ENCODE measurements around the gene EFNA5. TPM values are rescaled to one million over a fixed set of nuclear protein-coding genes. Genes with fewer than 3 reads are reported as not detected.

The EFNA5 gene
- total RNA-seq, 1 experiment from 2014 or later, result 0.22 TPM

DNA sequence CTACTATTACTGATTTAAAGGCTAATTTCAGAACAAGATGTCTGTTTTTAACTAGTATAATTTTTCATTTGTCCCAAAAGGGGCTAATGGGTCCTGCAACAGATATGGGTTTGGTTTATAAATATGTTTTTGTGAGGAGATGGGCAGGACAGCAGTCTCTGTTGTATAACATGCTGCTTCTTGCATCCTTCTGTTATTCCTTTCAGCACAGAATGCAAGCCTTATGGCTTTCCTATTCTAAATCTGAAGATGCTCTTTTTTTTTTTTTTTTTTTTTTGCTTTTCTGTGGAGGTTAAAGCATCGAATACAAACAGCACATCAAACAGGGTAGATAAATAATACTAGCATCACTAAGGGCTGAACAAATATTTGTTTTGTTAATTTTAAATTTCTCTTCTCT is 235.7 kb downstream of the EFNA5 start:
- H3K4me1 ChIP-seq (ENCODE audit: control insufficient read depth in 1 of 2, insufficient read depth in 2 of 2, low read length in 2 of 2), result peaks cover 0 to 7% of the 10 kb centered on the region in 2 experiments; a peak in 1 of 4 replicates
- no peaks in the 10 kb centered on the region for H3K36me3 ChIP-seq (ENCODE audit: control insufficient read depth in 1 of 2, insufficient read depth in 2 of 2, low read length in 2 of 2)
- H3K9me3 ChIP-seq (ENCODE audit: control insufficient read depth in 1 of 2, insufficient read depth in 1 of 2, low read depth in 1 of 2, low read length in 2 of 2), result no peaks in the 10 kb centered on the region
- H3K9me2 ChIP-seq (ENCODE audit: insufficient read depth), result no peaks in the 10 kb centered on the region
- H4K20me1 ChIP-seq (ENCODE audit: insufficient read depth), result no peaks in the 10 kb centered on the region
- POLR2A ChIA-PET, result no interaction called here
- intact Hi-C loops (cut with micrococcal nuclease), result no loop called here
- no peaks in the 10 kb centered on the region for H3K79me2 ChIP-seq (ENCODE audit: insufficient read depth, low read length)
- H3K4me3 ChIP-seq (replicated peaks in 1 of 2; ENCODE audit: low read depth in 1 of 2, low read length in 2 of 2), result no peak overlapping the region
- H3K4me2 ChIP-seq (ENCODE audit: low read length), result no peak overlapping the region
- CTCF ChIA-PET, result interaction anchor here (0.7 kb wide), 1 partner anchor 187 kb away, joined by 3 read pairs; no protein-coding TSS in a partner anchor
- no peak overlapping the region for H3K9ac ChIP-seq (ENCODE audit: low read length)
- TF ChIP-seq JUND (IDR thresholded peaks at IDR 0.05) (no peak), FOSL1 (IDR thresholded peaks at IDR 0.05; ENCODE audit: low read depth) (no peak), CEBPB (IDR thresholded peaks at IDR 0.05; ENCODE audit: low read depth) (no peak), EZH2phosphoT487 (IDR thresholded peaks at IDR 0.05; ENCODE audit: borderline replicate concordance) (no peak), EZH2 (IDR thresholded peaks at IDR 0.05) (no peak), POLR2A (IDR thresholded peaks at IDR 0.05; ENCODE audit: borderline replicate concordance, extremely low read depth, insufficient read depth, insufficient read length) (no peak), YY1 (IDR thresholded peaks at IDR 0.05; ENCODE audit: extremely low read depth, insufficient replicate concordance, low read depth, low read length) (no peak), POLR2AphosphoS5 (IDR thresholded peaks at IDR 0.05; ENCODE audit: low read depth, low read length) (no peak), SP1 (IDR thresholded peaks at IDR 0.05; ENCODE audit: low read depth) (no peak), ZNF274 (IDR thresholded peaks at IDR 0.05; ENCODE audit: low read depth, low read length) (no peak), EGR1 (IDR thresholded peaks at IDR 0.05; ENCODE audit: low read depth) (no peak), TCF7L2 (IDR thresholded peaks at IDR 0.05; ENCODE audit: borderline replicate concordance, extremely low read depth, insufficient read depth, insufficient read length) (no peak), CBX3 (IDR thresholded peaks at IDR 0.05; ENCODE audit: low read depth) (no peak), ZFX (IDR thresholded peaks at IDR 0.05) (no peak), RAD21 (IDR thresholded peaks at IDR 0.05; ENCODE audit: low read depth) (no peak)
- TF ChIP-seq, protein P1, sequence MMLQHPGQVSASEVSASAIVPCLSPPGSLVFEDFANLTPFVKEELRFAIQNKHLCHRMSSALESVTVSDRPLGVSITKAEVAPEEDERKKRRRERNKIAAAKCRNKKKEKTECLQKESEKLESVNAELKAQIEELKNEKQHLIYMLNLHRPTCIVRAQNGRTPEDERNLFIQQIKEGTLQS (IDR thresholded peaks at IDR 0.05), result no peak
- TF ChIP-seq, protein P2, sequence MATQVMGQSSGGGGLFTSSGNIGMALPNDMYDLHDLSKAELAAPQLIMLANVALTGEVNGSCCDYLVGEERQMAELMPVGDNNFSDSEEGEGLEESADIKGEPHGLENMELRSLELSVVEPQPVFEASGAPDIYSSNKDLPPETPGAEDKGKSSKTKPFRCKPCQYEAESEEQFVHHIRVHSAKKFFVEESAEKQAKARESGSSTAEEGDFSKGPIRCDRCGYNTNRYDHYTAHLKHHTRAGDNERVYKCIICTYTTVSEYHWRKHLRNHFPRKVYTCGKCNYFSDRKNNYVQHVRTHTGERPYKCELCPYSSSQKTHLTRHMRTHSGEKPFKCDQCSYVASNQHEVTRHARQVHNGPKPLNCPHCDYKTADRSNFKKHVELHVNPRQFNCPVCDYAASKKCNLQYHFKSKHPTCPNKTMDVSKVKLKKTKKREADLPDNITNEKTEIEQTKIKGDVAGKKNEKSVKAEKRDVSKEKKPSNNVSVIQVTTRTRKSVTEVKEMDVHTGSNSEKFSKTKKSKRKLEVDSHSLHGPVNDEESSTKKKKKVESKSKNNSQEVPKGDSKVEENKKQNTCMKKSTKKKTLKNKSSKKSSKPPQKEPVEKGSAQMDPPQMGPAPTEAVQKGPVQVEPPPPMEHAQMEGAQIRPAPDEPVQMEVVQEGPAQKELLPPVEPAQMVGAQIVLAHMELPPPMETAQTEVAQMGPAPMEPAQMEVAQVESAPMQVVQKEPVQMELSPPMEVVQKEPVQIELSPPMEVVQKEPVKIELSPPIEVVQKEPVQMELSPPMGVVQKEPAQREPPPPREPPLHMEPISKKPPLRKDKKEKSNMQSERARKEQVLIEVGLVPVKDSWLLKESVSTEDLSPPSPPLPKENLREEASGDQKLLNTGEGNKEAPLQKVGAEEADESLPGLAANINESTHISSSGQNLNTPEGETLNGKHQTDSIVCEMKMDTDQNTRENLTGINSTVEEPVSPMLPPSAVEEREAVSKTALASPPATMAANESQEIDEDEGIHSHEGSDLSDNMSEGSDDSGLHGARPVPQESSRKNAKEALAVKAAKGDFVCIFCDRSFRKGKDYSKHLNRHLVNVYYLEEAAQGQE (IDR thresholded peaks at IDR 0.05; ENCODE audit: low read depth), result no peak
- TF ChIP-seq, protein P3, sequence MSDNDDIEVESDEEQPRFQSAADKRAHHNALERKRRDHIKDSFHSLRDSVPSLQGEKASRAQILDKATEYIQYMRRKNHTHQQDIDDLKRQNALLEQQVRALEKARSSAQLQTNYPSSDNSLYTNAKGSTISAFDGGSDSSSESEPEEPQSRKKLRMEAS (IDR thresholded peaks at IDR 0.05), result no peak
- TF ChIP-seq, protein P4, sequence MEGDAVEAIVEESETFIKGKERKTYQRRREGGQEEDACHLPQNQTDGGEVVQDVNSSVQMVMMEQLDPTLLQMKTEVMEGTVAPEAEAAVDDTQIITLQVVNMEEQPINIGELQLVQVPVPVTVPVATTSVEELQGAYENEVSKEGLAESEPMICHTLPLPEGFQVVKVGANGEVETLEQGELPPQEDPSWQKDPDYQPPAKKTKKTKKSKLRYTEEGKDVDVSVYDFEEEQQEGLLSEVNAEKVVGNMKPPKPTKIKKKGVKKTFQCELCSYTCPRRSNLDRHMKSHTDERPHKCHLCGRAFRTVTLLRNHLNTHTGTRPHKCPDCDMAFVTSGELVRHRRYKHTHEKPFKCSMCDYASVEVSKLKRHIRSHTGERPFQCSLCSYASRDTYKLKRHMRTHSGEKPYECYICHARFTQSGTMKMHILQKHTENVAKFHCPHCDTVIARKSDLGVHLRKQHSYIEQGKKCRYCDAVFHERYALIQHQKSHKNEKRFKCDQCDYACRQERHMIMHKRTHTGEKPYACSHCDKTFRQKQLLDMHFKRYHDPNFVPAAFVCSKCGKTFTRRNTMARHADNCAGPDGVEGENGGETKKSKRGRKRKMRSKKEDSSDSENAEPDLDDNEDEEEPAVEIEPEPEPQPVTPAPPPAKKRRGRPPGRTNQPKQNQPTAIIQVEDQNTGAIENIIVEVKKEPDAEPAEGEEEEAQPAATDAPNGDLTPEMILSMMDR (IDR thresholded peaks at IDR 0.05 in 2 of 3, conservative IDR thresholded peaks at IDR 0.05 in 1 of 3; ENCODE audit: borderline replicate concordance in 1 of 3, insufficient read depth in 1 of 3, low read depth in 2 of 3, low read length in 2 of 3), result no peak
- TF ChIP-seq, protein P5, sequence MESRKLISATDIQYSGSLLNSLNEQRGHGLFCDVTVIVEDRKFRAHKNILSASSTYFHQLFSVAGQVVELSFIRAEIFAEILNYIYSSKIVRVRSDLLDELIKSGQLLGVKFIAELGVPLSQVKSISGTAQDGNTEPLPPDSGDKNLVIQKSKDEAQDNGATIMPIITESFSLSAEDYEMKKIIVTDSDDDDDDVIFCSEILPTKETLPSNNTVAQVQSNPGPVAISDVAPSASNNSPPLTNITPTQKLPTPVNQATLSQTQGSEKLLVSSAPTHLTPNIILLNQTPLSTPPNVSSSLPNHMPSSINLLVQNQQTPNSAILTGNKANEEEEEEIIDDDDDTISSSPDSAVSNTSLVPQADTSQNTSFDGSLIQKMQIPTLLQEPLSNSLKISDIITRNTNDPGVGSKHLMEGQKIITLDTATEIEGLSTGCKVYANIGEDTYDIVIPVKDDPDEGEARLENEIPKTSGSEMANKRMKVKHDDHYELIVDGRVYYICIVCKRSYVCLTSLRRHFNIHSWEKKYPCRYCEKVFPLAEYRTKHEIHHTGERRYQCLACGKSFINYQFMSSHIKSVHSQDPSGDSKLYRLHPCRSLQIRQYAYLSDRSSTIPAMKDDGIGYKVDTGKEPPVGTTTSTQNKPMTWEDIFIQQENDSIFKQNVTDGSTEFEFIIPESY (IDR thresholded peaks at IDR 0.05; ENCODE audit: extremely low read depth, insufficient replicate concordance, low read length), result no peak
- no peak overlapping the region for H3K27ac ChIP-seq (ENCODE audit: low read depth, low read length)
- RAD21 ChIA-PET (ENCODE audit: low non-redundant PET in 1 of 2, low total read pairs in 2 of 2, uncharacterized antibody in 2 of 2, unreplicated experiment in 2 of 2), result interaction anchor here in 1 of 2 experiments (0.7 kb wide), 1 partner anchor 66 kb away, joined by 4 read pairs; no protein-coding TSS in a partner anchor
- no peak overlapping the region for H2AFZ ChIP-seq (ENCODE audit: low read depth, low read length, poor library complexity, severe bottlenecking)
- ATAC-seq (no peak), DNase-seq (ENCODE audit: low read depth, low spot score) (no peak)
- no TSS peak for BruUV-seq (replicated peaks)
- H3K27me3 ChIP-seq (ENCODE audit: insufficient read depth, low read length), result no peaks in the 10 kb centered on the region
